ENCODE data around the gene ZNF853.
"Not testable (repeated sequence)": the region's sequence is repeated elsewhere in the genome, so short reads cannot be mapped to it uniquely, and the experiment has no call there.

ZNF853 gene

GRCh38 chr7:6606866-6607583 is 8.4 kb upstream of the ZNF853 start:
- DNase-seq (ENCODE audit: low read depth in 3 of 3), result no peak

- DNase-seq (ENCODE audit: low read depth in 3 of 3), result no peak
Measured at GRCh38 chr7:6607651-6608051, 7.8 kb upstream of the ZNF853 start.

- no peak for DNase-seq (ENCODE audit: low read depth in 3 of 3)
Measured at GRCh38 chr7:6608081-6608480, 7.3 kb upstream of the ZNF853 start.

- DNase-seq (ENCODE audit: low read depth in 3 of 3), result no peak
Measured at GRCh38 chr7:6608794-6609193, 6.6 kb upstream of the ZNF853 start.

GRCh38 chr7:6612819-6613218 is 2.6 kb upstream of the ZNF853 start:
- DNase-seq (ENCODE audit: low read depth in 3 of 3), result no peak

GRCh38 chr7:6613706-6614105 is 1.7 kb upstream of the ZNF853 start:
- no peak for DNase-seq (ENCODE audit: low read depth in 3 of 3)

GRCh38 chr7:6615723-6616555 is 529 bp downstream of the ZNF853 start:
- DNase-seq (ENCODE audit: low read depth in 3 of 3), result no peak

GRCh38 chr7:6616854-6617643 is 1.6 kb downstream of the ZNF853 start:
- DNase-seq (ENCODE audit: low read depth in 3 of 3), result no peak

- DNase-seq (ENCODE audit: low read depth in 3 of 3), result no peak
Measured at GRCh38 chr7:6618621-6619020, 3.2 kb downstream of the ZNF853 start.

- DNase-seq (ENCODE audit: low read depth in 3 of 3), result no peak
Measured at GRCh38 chr7:6619961-6620360, 4.6 kb downstream of the ZNF853 start.

GRCh38 chr7:6621195-6622133 is 6.1 kb downstream of the ZNF853 start:
- no peak for DNase-seq (ENCODE audit: low read depth in 3 of 3)

GRCh38 chr7:6622134-6622710 is 6.8 kb downstream of the ZNF853 start:
- DNase-seq (ENCODE audit: low read depth in 3 of 3), result no peak

- no peak for DNase-seq (ENCODE audit: low read depth in 3 of 3)
Measured at GRCh38 chr7:6623589-6624245, 8.3 kb downstream of the ZNF853 start.

GRCh38 chr7:6624246-6624611 is 8.8 kb downstream of the ZNF853 start:
- no peak for DNase-seq (ENCODE audit: low read depth in 3 of 3)

- no peak for DNase-seq (ENCODE audit: low read depth in 3 of 3)
Measured at GRCh38 chr7:6628045-6628444, 12.6 kb downstream of the ZNF853 start.

- DNase-seq (ENCODE audit: low read depth in 3 of 3), result no peak
Measured at GRCh38 chr7:6630007-6630849, 14.8 kb downstream of the ZNF853 start.

- DNase-seq (ENCODE audit: low read depth in 3 of 3), result no peak
Measured at GRCh38 chr7:6631605-6632004, 16.2 kb downstream of the ZNF853 start.

GRCh38 chr7:6634021-6634420 is 18.6 kb downstream of the ZNF853 start:
- DNase-seq (ENCODE audit: low read depth in 3 of 3), result no peak

- DNase-seq (ENCODE audit: low read depth in 3 of 3), result not testable (repeated sequence)
Measured at GRCh38 chr7:6634971-6635370, 19.6 kb downstream of the ZNF853 start.

All from stimulated activated CD4-positive, alpha-beta T cell treated with anti-CD3 and anti-CD28 coated beads, TNF-alpha, amount 100 ng/mL, for 4 hours (primary cell).